ENCODE data around the gene MRGPRD.

The MRGPRD gene

GRCh38 chr11:68988491-68988890 lies 7.7 kb upstream of the MRGPRD start:
- no peaks in the 10 kb centered on the region for H3K36me3 ChIP-seq (ENCODE audit: control insufficient read depth, insufficient read depth, low read length)
- H3K4me1 ChIP-seq (ENCODE audit: control insufficient read depth, low read depth, low read length) = no peaks in the 10 kb centered on the region
- H2BK15ac ChIP-seq (replicated peaks; ENCODE audit: low read depth) = no peak overlapping the region
- no peak overlapping the region for H3K9ac ChIP-seq (ENCODE audit: low read length)
- no peak overlapping the region for H2AK5ac ChIP-seq (ENCODE audit: low read length)
- H3K4ac ChIP-seq (ENCODE audit: low read depth, low read length) = no peak overlapping the region
- H3K4me2 ChIP-seq (ENCODE audit: low read length) = no peak overlapping the region
- H3K79me2 ChIP-seq (ENCODE audit: control insufficient read depth, insufficient read depth, low read length) = no peaks in the 10 kb centered on the region
- no peak overlapping the region for H3K27ac ChIP-seq (ENCODE audit: low read depth, low read length)
- no peak overlapping the region for H4K8ac ChIP-seq (ENCODE audit: low read depth, low read length)
- no peak overlapping the region for H3K23ac ChIP-seq (ENCODE audit: low read length)
- H4K5ac ChIP-seq (ENCODE audit: low read length) = no peak overlapping the region
- H3K4me3 ChIP-seq (ENCODE audit: low read length) = no peak overlapping the region
- no peaks in the 10 kb centered on the region for H3K27me3 ChIP-seq (ENCODE audit: insufficient read depth, low read length, poor library complexity)
- H3K18ac ChIP-seq (ENCODE audit: low read length) = no peak overlapping the region
- H2BK5ac ChIP-seq (ENCODE audit: low read length) = no peak overlapping the region
- H3K79me1 ChIP-seq (ENCODE audit: low read length) = no peaks in the 10 kb centered on the region
- H2BK120ac ChIP-seq (ENCODE audit: low read depth, low read length) = no peak overlapping the region
- DNase-seq = no peak
- H3K56ac ChIP-seq (ENCODE audit: low read length) = no peak overlapping the region

DNA sequence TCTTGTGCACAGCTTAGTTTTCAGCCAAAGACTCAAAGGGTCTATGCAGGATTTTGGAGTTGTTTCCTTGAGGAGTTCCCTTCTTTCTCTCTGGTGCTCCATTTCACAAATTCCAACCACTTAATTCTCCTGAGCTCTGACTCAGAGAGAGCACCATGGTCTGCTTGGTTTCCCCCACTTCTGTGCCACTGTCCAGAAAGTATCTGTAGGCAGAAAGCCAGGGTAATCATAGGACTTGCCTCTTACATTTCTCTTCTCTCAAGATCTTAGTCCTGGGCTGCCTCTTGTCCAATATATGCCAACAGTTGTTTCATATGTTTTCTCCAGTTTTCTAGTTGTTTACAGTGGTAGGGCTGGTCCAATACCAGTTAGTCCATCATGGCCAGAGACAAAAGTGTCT lies 6.4 kb upstream of the MRGPRD start:
- Histone ChIP-seq H3K18ac (ENCODE audit: low read length) (no peak overlapping the region), H3K4me3 (ENCODE audit: low read length) (no peak overlapping the region), H4K5ac (ENCODE audit: low read length) (no peak overlapping the region), H3K36me3 (ENCODE audit: control insufficient read depth, insufficient read depth, low read length) (no peaks in the 10 kb centered on the region), H3K79me2 (ENCODE audit: control insufficient read depth, insufficient read depth, low read length) (no peaks in the 10 kb centered on the region), H2BK5ac (ENCODE audit: low read length) (no peak overlapping the region), H3K56ac (ENCODE audit: low read length) (no peak overlapping the region), H3K79me1 (ENCODE audit: low read length) (no peaks in the 10 kb centered on the region), H3K4me2 (ENCODE audit: low read length) (no peak overlapping the region), H3K9ac (ENCODE audit: low read length) (no peak overlapping the region), H2BK120ac (ENCODE audit: low read depth, low read length) (no peak overlapping the region), H3K27me3 (ENCODE audit: insufficient read depth, low read length, poor library complexity) (no peaks in the 10 kb centered on the region), H3K23ac (ENCODE audit: low read length) (no peak overlapping the region), H3K27ac (ENCODE audit: low read depth, low read length) (no peak overlapping the region), H2AK5ac (ENCODE audit: low read length) (no peak overlapping the region), H2BK15ac (replicated peaks; ENCODE audit: low read depth) (no peak overlapping the region), H4K8ac (ENCODE audit: low read depth, low read length) (no peak overlapping the region), H3K4ac (ENCODE audit: low read depth, low read length) (no peak overlapping the region), H3K4me1 (ENCODE audit: control insufficient read depth, low read depth, low read length) (no peaks in the 10 kb centered on the region)
- DNase-seq = no peak

GRCh38 chr11:68983801-68984200 lies 3.0 kb upstream of the MRGPRD start:
- Histone ChIP-seq H4K5ac (ENCODE audit: low read length) (no peak overlapping the region), H2AK5ac (ENCODE audit: low read length) (no peak overlapping the region), H3K79me1 (ENCODE audit: low read length) (no peaks in the 10 kb centered on the region), H3K4me3 (ENCODE audit: low read length) (no peak overlapping the region), H3K18ac (ENCODE audit: low read length) (no peak overlapping the region), H3K4me2 (ENCODE audit: low read length) (no peak overlapping the region), H3K23ac (ENCODE audit: low read length) (no peak overlapping the region), H3K27me3 (ENCODE audit: insufficient read depth, low read length, poor library complexity) (no peaks in the 10 kb centered on the region), H3K27ac (ENCODE audit: low read depth, low read length) (no peak overlapping the region), H3K4ac (ENCODE audit: low read depth, low read length) (no peak overlapping the region), H2BK5ac (ENCODE audit: low read length) (no peak overlapping the region), H3K56ac (ENCODE audit: low read length) (no peak overlapping the region), H3K79me2 (ENCODE audit: control insufficient read depth, insufficient read depth, low read length) (no peaks in the 10 kb centered on the region), H2BK15ac (replicated peaks; ENCODE audit: low read depth) (no peak overlapping the region), H2BK120ac (ENCODE audit: low read depth, low read length) (no peak overlapping the region), H3K36me3 (ENCODE audit: control insufficient read depth, insufficient read depth, low read length) (no peaks in the 10 kb centered on the region), H4K8ac (ENCODE audit: low read depth, low read length) (no peak overlapping the region), H3K4me1 (ENCODE audit: control insufficient read depth, low read depth, low read length) (no peaks in the 10 kb centered on the region), H3K9ac (ENCODE audit: low read length) (no peak overlapping the region)
- no CpG with 5 or more reads among the region's 6 CpGs for WGBS (ENCODE audit: extremely low coverage, insufficient coverage, low lambda C conversion rate)
- no peak for DNase-seq

GRCh38 chr11:68982134-68982533 lies 1.3 kb upstream of the MRGPRD start:
- Histone ChIP-seq H3K4ac (ENCODE audit: low read depth, low read length) (no peak overlapping the region), H4K5ac (ENCODE audit: low read length) (no peak overlapping the region), H3K4me1 (ENCODE audit: control insufficient read depth, low read depth, low read length) (no peaks in the 10 kb centered on the region), H3K36me3 (ENCODE audit: control insufficient read depth, insufficient read depth, low read length) (no peaks in the 10 kb centered on the region), H3K23ac (ENCODE audit: low read length) (no peak overlapping the region), H3K56ac (ENCODE audit: low read length) (no peak overlapping the region), H4K8ac (ENCODE audit: low read depth, low read length) (no peak overlapping the region), H3K27me3 (ENCODE audit: insufficient read depth, low read length, poor library complexity) (no peaks in the 10 kb centered on the region), H2BK15ac (replicated peaks; ENCODE audit: low read depth) (no peak overlapping the region), H3K79me2 (ENCODE audit: control insufficient read depth, insufficient read depth, low read length) (no peaks in the 10 kb centered on the region), H2BK120ac (ENCODE audit: low read depth, low read length) (no peak overlapping the region), H3K27ac (ENCODE audit: low read depth, low read length) (no peak overlapping the region), H3K4me3 (ENCODE audit: low read length) (no peak overlapping the region), H3K4me2 (ENCODE audit: low read length) (no peak overlapping the region), H2AK5ac (ENCODE audit: low read length) (no peak overlapping the region), H3K9ac (ENCODE audit: low read length) (no peak overlapping the region), H2BK5ac (ENCODE audit: low read length) (no peak overlapping the region), H3K79me1 (ENCODE audit: low read length) (no peaks in the 10 kb centered on the region), H3K18ac (ENCODE audit: low read length) (no peak overlapping the region)
- WGBS (ENCODE audit: extremely low coverage, insufficient coverage, low lambda C conversion rate) = no CpG with 5 or more reads among the region's 2 CpGs
- no peak for DNase-seq

GRCh38 chr11:68979931-68980775 lies 633 bp downstream of the MRGPRD start:
- no peaks in the 10 kb centered on the region for H3K79me2 ChIP-seq (ENCODE audit: control insufficient read depth, insufficient read depth, low read length)
- H2BK120ac ChIP-seq (ENCODE audit: low read depth, low read length) = no peak overlapping the region
- H2BK5ac ChIP-seq (ENCODE audit: low read length) = no peak overlapping the region
- no CpG with 5 or more reads among the region's 33 CpGs for WGBS (ENCODE audit: extremely low coverage, insufficient coverage, low lambda C conversion rate)
- no peaks in the 10 kb centered on the region for H3K4me1 ChIP-seq (ENCODE audit: control insufficient read depth, low read depth, low read length)
- H4K8ac ChIP-seq (ENCODE audit: low read depth, low read length) = no peak overlapping the region
- no peaks in the 10 kb centered on the region for H3K79me1 ChIP-seq (ENCODE audit: low read length)
- no peaks in the 10 kb centered on the region for H3K27me3 ChIP-seq (ENCODE audit: insufficient read depth, low read length, poor library complexity)
- H2AK5ac ChIP-seq (ENCODE audit: low read length) = no peak overlapping the region
- H3K9ac ChIP-seq (ENCODE audit: low read length) = no peak overlapping the region
- H3K4ac ChIP-seq (ENCODE audit: low read depth, low read length) = no peak overlapping the region
- H2BK15ac ChIP-seq (replicated peaks; ENCODE audit: low read depth) = no peak overlapping the region
- H3K4me2 ChIP-seq (ENCODE audit: low read length) = no peak overlapping the region
- H3K23ac ChIP-seq (ENCODE audit: low read length) = no peak overlapping the region
- no peak for DNase-seq
- H3K27ac ChIP-seq (ENCODE audit: low read depth, low read length) = no peak overlapping the region
- no peaks in the 10 kb centered on the region for H3K36me3 ChIP-seq (ENCODE audit: control insufficient read depth, insufficient read depth, low read length)
- H3K56ac ChIP-seq (ENCODE audit: low read length) = no peak overlapping the region
- no peak overlapping the region for H3K4me3 ChIP-seq (ENCODE audit: low read length)
- H3K18ac ChIP-seq (ENCODE audit: low read length) = no peak overlapping the region
- no peak overlapping the region for H4K5ac ChIP-seq (ENCODE audit: low read length)

- H3K23ac ChIP-seq (ENCODE audit: low read length) = no peak overlapping the region
- H3K79me1 ChIP-seq (ENCODE audit: low read length) = no peaks in the 10 kb centered on the region
- no peak overlapping the region for H3K56ac ChIP-seq (ENCODE audit: low read length)
- no peak for DNase-seq
- no peak overlapping the region for H2AK5ac ChIP-seq (ENCODE audit: low read length)
- no peaks in the 10 kb centered on the region for H3K36me3 ChIP-seq (ENCODE audit: control insufficient read depth, insufficient read depth, low read length)
- no peak overlapping the region for H4K5ac ChIP-seq (ENCODE audit: low read length)
- H3K9ac ChIP-seq (ENCODE audit: low read length) = no peak overlapping the region
- no peaks in the 10 kb centered on the region for H3K4me1 ChIP-seq (ENCODE audit: control insufficient read depth, low read depth, low read length)
- no peak overlapping the region for H2BK5ac ChIP-seq (ENCODE audit: low read length)
- no peak overlapping the region for H3K18ac ChIP-seq (ENCODE audit: low read length)
- no peak overlapping the region for H3K4ac ChIP-seq (ENCODE audit: low read depth, low read length)
- no peak overlapping the region for H4K8ac ChIP-seq (ENCODE audit: low read depth, low read length)
- H3K79me2 ChIP-seq (ENCODE audit: control insufficient read depth, insufficient read depth, low read length) = no peaks in the 10 kb centered on the region
- no peak overlapping the region for H3K27ac ChIP-seq (ENCODE audit: low read depth, low read length)
- no peak overlapping the region for H3K4me2 ChIP-seq (ENCODE audit: low read length)
- H2BK120ac ChIP-seq (ENCODE audit: low read depth, low read length) = no peak overlapping the region
- no CpG with 5 or more reads among the region's 15 CpGs for WGBS (ENCODE audit: extremely low coverage, insufficient coverage, low lambda C conversion rate)
- H3K27me3 ChIP-seq (ENCODE audit: insufficient read depth, low read length, poor library complexity) = no peaks in the 10 kb centered on the region
- no peak overlapping the region for H3K4me3 ChIP-seq (ENCODE audit: low read length)
- H2BK15ac ChIP-seq (replicated peaks; ENCODE audit: low read depth) = no peak overlapping the region
Observed at GRCh38 chr11:68978931-68979594, 1.7 kb downstream of the MRGPRD start.

Measured in mesendoderm (in vitro differentiated cells).